Erythroblast (primary cell): ENCODE data around the gene ZDHHC16.

Experiments
- GATA1 ChIP-seq: IDR thresholded peaks from 2 replicates; pipeline ENCODE4 v1.6.1; 2011; ENCODE audit warnings: low read depth, mild to moderate bottlenecking, control low read depth, low read length, moderate library complexity
- POLR2A ChIP-seq: IDR thresholded peaks from 2 replicates; pipeline ENCODE4 v1.6.1; 2011; ENCODE audit warnings: mild to moderate bottlenecking, low read length

- TF ChIP-seq POLR2A (no peak), GATA1 (no peak)
Observed at GRCh38 chr10:97475936-97476594, 30.1 kb downstream of the ZDHHC16 start.
